Measurements from ENCODE around the gene DYNC1H1. TPM values are rescaled to one million over a fixed set of nuclear protein-coding genes. Genes with fewer than 3 reads are reported as not detected.

The DYNC1H1 gene
- total and polyA plus RNA-seq, 2 of the 13 experiments (the other 11 are each of a cell fraction or from before 2014, with no cell fraction given): 74.4 to 239 TPM

GRCh38 chr14:101961011-101961721 is 3.2 kb upstream of the DYNC1H1 start (continued):
- TF ChIP-seq ZNF609 (CRISPR knock-in tag; IDR thresholded peaks at IDR 0.05; ENCODE audit: borderline replicate concordance) (no peak), FOXP1 (IDR thresholded peaks at IDR 0.05) (no peak), FOXP1 (CRISPR knock-in tag; IDR thresholded peaks at IDR 0.05) (no peak), HOXA3 (CRISPR knock-in tag; IDR thresholded peaks at IDR 0.05) (peak; percentile 39; the same call in 1 of the 2 replicates), KLF11 (CRISPR knock-in tag; IDR thresholded peaks at IDR 0.05) (no peak), KDM2A (CRISPR knock-in tag; IDR thresholded peaks at IDR 0.05; ENCODE audit: borderline replicate concordance, low read depth) (peak; percentile 61; the same call in 1 of the 2 replicates), ZHX1 (CRISPR knock-in tag; IDR thresholded peaks at IDR 0.05; ENCODE audit: low read depth) (no peak), RNF219 (CRISPR knock-in tag; IDR thresholded peaks at IDR 0.05) (no peak), NPAS2 (CRISPR knock-in tag; IDR thresholded peaks at IDR 0.05; ENCODE audit: borderline replicate concordance) (no peak), ZFP1 (CRISPR knock-in tag; IDR thresholded peaks at IDR 0.05) (no peak), NFE2L2 (IDR thresholded peaks at IDR 0.05; ENCODE audit: low read length) (no peak), ZBTB38 (CRISPR knock-in tag; IDR thresholded peaks at IDR 0.05) (peak; percentile 73; the same call in 1 of the 2 replicates), ZNF317 (CRISPR knock-in tag; IDR thresholded peaks at IDR 0.05) (0 out of 2 replicates have a peak, but pooled peaks have one; percentile 45), ARID5B (CRISPR knock-in tag; IDR thresholded peaks at IDR 0.05) (peak; percentile 45), ZNF557 (CRISPR knock-in tag; IDR thresholded peaks at IDR 0.05) (no peak), SNRNP70 (IDR thresholded peaks at IDR 0.05; ENCODE audit: low read depth, low read length) (no peak)
